Trophoblast cell (in vitro differentiated cells and primary cell): ENCODE data around the gene IQUB.

Experiments used
- DNase-seq, 2 donors: peaks; one replicate each; pipeline ENCODE4 v3.0.0-alpha.2; 2016
- H2AFZ ChIP-seq: 2 replicates; pipeline ENCODE4 v1.6.1; 2013; ENCODE audit warnings: low read length, moderate library complexity, mild to moderate bottlenecking; ENCODE audit not compliant: insufficient read depth, poor library complexity
- H2AK5ac ChIP-seq: 2 replicates; pipeline ENCODE4 v1.6.1; 2013; ENCODE audit warnings: mild to moderate bottlenecking, low read length
- H2BK120ac ChIP-seq: 2 replicates; pipeline ENCODE4 v1.6.1; 2013; ENCODE audit warnings: low read length, mild to moderate bottlenecking, moderate library complexity; ENCODE audit not compliant: insufficient read depth, poor library complexity
- H2BK12ac ChIP-seq: 2 replicates; pipeline ENCODE4 v1.6.1; 2013; ENCODE audit warnings: mild to moderate bottlenecking, low read length, moderate library complexity
- H2BK5ac ChIP-seq: 2 replicates; pipeline ENCODE4 v1.6.1; 2013; ENCODE audit warnings: low read length, low read depth, moderate library complexity, mild to moderate bottlenecking; ENCODE audit not compliant: poor library complexity
- H3K14ac ChIP-seq: 2 replicates; pipeline ENCODE4 v1.6.1; 2013; ENCODE audit warnings: mild to moderate bottlenecking, low read length
- H3K18ac ChIP-seq: 2 replicates; pipeline ENCODE4 v1.6.1; 2013; ENCODE audit warnings: mild to moderate bottlenecking, low read length
- H3K23ac ChIP-seq: 2 replicates; pipeline ENCODE4 v1.6.1; 2013; ENCODE audit warnings: low read length
- H3K27ac ChIP-seq: 2 replicates; pipeline ENCODE4 v1.5.1; 2013; ENCODE audit warnings: low read depth, mild to moderate bottlenecking, inconsistent platforms, low read length, moderate library complexity
- H3K27me3 ChIP-seq: 2 replicates; pipeline ENCODE4 v1.6.1; 2013; ENCODE audit warnings: inconsistent platforms, mild to moderate bottlenecking, low read length, moderate library complexity; ENCODE audit not compliant: insufficient read depth
- H3K36me3 ChIP-seq, 2 experiments: 1 replicate in 1 of 2; 2 replicates in 1 of 2; pipeline ENCODE4 v1.6.1; 2013; ENCODE audit warnings: low read length in 2 of 2, mild to moderate bottlenecking in 2 of 2, moderate library complexity in 1 of 2; ENCODE audit not compliant: insufficient read depth in 2 of 2, control insufficient read depth in 1 of 2
- H3K4ac ChIP-seq: 2 replicates; pipeline ENCODE4 v1.6.1; 2013; ENCODE audit warnings: low read depth, mild to moderate bottlenecking, low read length, moderate library complexity
- H3K4me1 ChIP-seq, 2 experiments: 1 replicate in 1 of 2; 2 replicates in 1 of 2; pipeline ENCODE4 v1.6.1; 2013; ENCODE audit warnings: low read length in 2 of 2, mild to moderate bottlenecking in 2 of 2, moderate library complexity in 1 of 2; ENCODE audit not compliant: insufficient read depth in 2 of 2, control insufficient read depth in 1 of 2
- H3K4me2 ChIP-seq: 2 replicates; pipeline ENCODE4 v1.6.1; 2013; ENCODE audit warnings: inconsistent platforms, mild to moderate bottlenecking, low read length, moderate library complexity
- H3K4me3 ChIP-seq: 2 replicates; pipeline ENCODE4 v1.5.1; 2013; ENCODE audit warnings: mild to moderate bottlenecking, low read depth, low read length, inconsistent platforms
- H3K79me1 ChIP-seq: one replicate; pipeline ENCODE4 v1.6.1; 2013; ENCODE audit warnings: low read length
- H3K79me2 ChIP-seq: 2 replicates; pipeline ENCODE4 v1.6.1; 2013; ENCODE audit warnings: low read length, mild to moderate bottlenecking; ENCODE audit not compliant: control insufficient read depth, insufficient read depth, poor library complexity
- H3K9ac ChIP-seq: 2 replicates; pipeline ENCODE4 v1.6.1; 2013; ENCODE audit warnings: mild to moderate bottlenecking, low read length
- H3K9me3 ChIP-seq: 2 replicates; pipeline ENCODE4 v1.6.1; 2013; ENCODE audit warnings: low read depth, mild to moderate bottlenecking, control low read depth, inconsistent platforms, low read length; ENCODE audit not compliant: insufficient read depth
- H4K12ac ChIP-seq: 2 replicates; pipeline ENCODE4 v1.6.1; 2013; ENCODE audit warnings: low read depth, mild to moderate bottlenecking, low read length, moderate library complexity
- H4K8ac ChIP-seq: 2 replicates; pipeline ENCODE4 v1.6.1; 2013; ENCODE audit warnings: low read depth, mild to moderate bottlenecking, low read length, moderate library complexity
- H4K91ac ChIP-seq: one replicate; pipeline ENCODE4 v1.6.1; 2013; ENCODE audit warnings: low read depth, mild to moderate bottlenecking, low read length, moderate library complexity
- whole genome bisulfite sequencing: extraction: QIAGEN DNeasy Blood & Tissue Kit; methylation state at CpG from one replicate; pipeline ENCODE4 v1.1.7; 2013; ENCODE audit warnings: missing lambda C conversion rate; ENCODE audit not compliant: insufficient read length, insufficient coverage; ENCODE audit errors: extremely low coverage; 5-methylcytosine and 5-hydroxymethylcytosine counted together

IQUB gene

GRCh38 chr7:123571187-123571586, 36.8 kb upstream of the IQUB start:
- Histone ChIP-seq H2BK120ac (no peak overlapping the region), H3K27me3 (no peaks in the 10 kb centered on the region), H3K4me3 (no peak overlapping the region), H4K91ac (no peak overlapping the region), H4K12ac (no peak overlapping the region), H3K9me3 (no peaks in the 10 kb centered on the region), H2AFZ (no peak overlapping the region), H3K18ac (no peak overlapping the region), H3K27ac (no peak overlapping the region), H3K79me2 (no peaks in the 10 kb centered on the region), H3K23ac (no peak overlapping the region), H3K4me2 (no peak overlapping the region), H3K9ac (no peak overlapping the region), H3K14ac (no peak overlapping the region), H3K36me3 (no peaks in the 10 kb centered on the region), H3K4me1 (peaks cover 0 to 2% of the 10 kb centered on the region in 2 experiments), H2BK5ac (no peak overlapping the region), H3K4ac (no peak overlapping the region), H4K8ac (no peak overlapping the region), H3K79me1 (no peaks in the 10 kb centered on the region), H2AK5ac (no peak overlapping the region), H2BK12ac (no peak overlapping the region)
- no CpG with 5 or more reads among the region's 1 CpG for WGBS
- DNase-seq = no peak

- Histone ChIP-seq H3K4me1 (peaks cover 0 to 2% of the 10 kb centered on the region in 2 experiments), H3K14ac (no peak overlapping the region), H3K9ac (no peak overlapping the region), H3K27ac (no peak overlapping the region), H3K36me3 (no peaks in the 10 kb centered on the region), H3K79me1 (no peaks in the 10 kb centered on the region), H2AK5ac (no peak overlapping the region), H4K91ac (no peak overlapping the region), H3K9me3 (no peaks in the 10 kb centered on the region), H2BK120ac (no peak overlapping the region), H2BK12ac (no peak overlapping the region), H2BK5ac (no peak overlapping the region), H4K12ac (no peak overlapping the region), H3K27me3 (no peaks in the 10 kb centered on the region), H3K18ac (no peak overlapping the region), H3K4ac (no peak overlapping the region), H3K4me2 (no peak overlapping the region), H4K8ac (no peak overlapping the region), H3K4me3 (no peak overlapping the region), H2AFZ (no peak overlapping the region), H3K23ac (no peak overlapping the region), H3K79me2 (no peaks in the 10 kb centered on the region)
- DNase-seq = peak; percentile 54 to 72
- WGBS = no CpG with 5 or more reads among the region's 4 CpGs
Measured at GRCh38 chr7:123570390-123571182, 36.2 kb upstream of the IQUB start.

GRCh38 chr7:123569352-123570010, 35.1 kb upstream of the IQUB start:
- Histone ChIP-seq H3K18ac (no peak overlapping the region), H3K27me3 (no peaks in the 10 kb centered on the region), H3K4ac (no peak overlapping the region), H4K8ac (no peak overlapping the region), H3K23ac (no peak overlapping the region), H3K9ac (no peak overlapping the region), H3K4me3 (no peak overlapping the region), H2BK12ac (no peak overlapping the region), H2BK120ac (no peak overlapping the region), H3K4me2 (no peak overlapping the region), H4K12ac (no peak overlapping the region), H3K4me1 (peaks cover 0 to 2% of the 10 kb centered on the region in 2 experiments), H3K14ac (no peak overlapping the region), H3K9me3 (no peaks in the 10 kb centered on the region), H3K36me3 (no peaks in the 10 kb centered on the region), H3K27ac (no peak overlapping the region), H2AFZ (no peak overlapping the region), H3K79me2 (no peaks in the 10 kb centered on the region), H2BK5ac (no peak overlapping the region), H2AK5ac (no peak overlapping the region), H4K91ac (no peak overlapping the region), H3K79me1 (no peaks in the 10 kb centered on the region)
- no CpG with 5 or more reads among the region's 2 CpGs for WGBS
- DNase-seq = no peak

GRCh38 chr7:123562121-123562520, 27.7 kb upstream of the IQUB start:
- no peaks in the 10 kb centered on the region for H3K36me3 ChIP-seq
- H3K79me2 ChIP-seq = peaks cover 3% of the 10 kb centered on the region
- H3K9me3 ChIP-seq = no peaks in the 10 kb centered on the region
- DNase-seq = no peak
- H2AFZ ChIP-seq = no peak overlapping the region
- H4K8ac ChIP-seq = no peak overlapping the region
- no peak overlapping the region for H3K23ac ChIP-seq
- no peak overlapping the region for H3K9ac ChIP-seq
- no peaks in the 10 kb centered on the region for H3K4me1 ChIP-seq
- H2BK120ac ChIP-seq = no peak overlapping the region
- H3K18ac ChIP-seq = no peak overlapping the region
- H2BK5ac ChIP-seq = no peak overlapping the region
- H3K4ac ChIP-seq = no peak overlapping the region
- H3K4me2 ChIP-seq = no peak overlapping the region
- H2BK12ac ChIP-seq = no peak overlapping the region
- peaks cover 5% of the 10 kb centered on the region for H3K79me1 ChIP-seq
- H4K12ac ChIP-seq = no peak overlapping the region
- H2AK5ac ChIP-seq = no peak overlapping the region
- H3K27ac ChIP-seq = no peak overlapping the region
- no peaks in the 10 kb centered on the region for H3K27me3 ChIP-seq
- no peak overlapping the region for H3K4me3 ChIP-seq
- H4K91ac ChIP-seq = no peak overlapping the region
- no peak overlapping the region for H3K14ac ChIP-seq
